Measurements from ENCODE around the gene GPC3. TPM values are rescaled to one million over a fixed set of nuclear protein-coding genes. Genes with fewer than 3 reads are reported as not detected.

Gene GPC3
- total RNA-seq, 4 donors from 2014 or later, result 3.3 to 172 (median 21.2) TPM

DNA sequence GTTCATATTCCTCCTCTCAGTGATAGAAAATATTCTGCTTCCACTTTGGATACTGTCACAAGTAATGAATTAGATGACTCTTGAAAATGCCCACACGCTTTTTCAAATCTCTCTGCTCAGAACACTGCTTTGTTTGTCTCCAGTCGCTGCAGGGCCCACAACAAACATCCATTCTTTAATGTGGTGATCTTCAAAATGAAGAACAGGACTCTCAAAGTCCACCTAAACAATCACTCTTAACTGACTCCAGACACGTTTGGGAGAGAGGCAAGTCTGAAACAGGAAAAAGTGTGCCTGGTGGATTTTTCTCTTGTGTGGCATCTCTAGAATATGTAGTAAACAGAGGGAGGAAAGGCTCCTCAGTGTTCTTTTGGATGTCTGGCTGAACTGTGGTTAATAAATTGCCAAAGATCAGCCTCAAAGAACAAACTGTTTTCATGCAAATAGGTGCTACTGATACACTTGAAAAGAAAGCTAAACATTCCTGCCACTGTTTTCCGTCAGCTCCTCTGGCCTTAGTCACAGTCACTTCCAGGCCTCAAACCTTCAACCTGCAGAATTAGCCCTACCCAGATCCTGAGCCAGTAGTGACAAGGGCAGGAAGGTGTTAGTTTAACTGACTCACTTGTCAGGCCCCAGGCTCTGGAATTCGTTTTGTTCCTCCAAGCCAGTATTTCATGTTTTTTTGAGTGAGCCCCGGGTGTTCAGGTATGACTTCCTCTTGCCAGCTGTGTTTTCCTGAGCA, 310.5 kb downstream of the GPC3 start:
- TF ChIP-seq POLR2A (IDR thresholded peaks at IDR 0.05), result no peak
- TF ChIP-seq, protein P1, sequence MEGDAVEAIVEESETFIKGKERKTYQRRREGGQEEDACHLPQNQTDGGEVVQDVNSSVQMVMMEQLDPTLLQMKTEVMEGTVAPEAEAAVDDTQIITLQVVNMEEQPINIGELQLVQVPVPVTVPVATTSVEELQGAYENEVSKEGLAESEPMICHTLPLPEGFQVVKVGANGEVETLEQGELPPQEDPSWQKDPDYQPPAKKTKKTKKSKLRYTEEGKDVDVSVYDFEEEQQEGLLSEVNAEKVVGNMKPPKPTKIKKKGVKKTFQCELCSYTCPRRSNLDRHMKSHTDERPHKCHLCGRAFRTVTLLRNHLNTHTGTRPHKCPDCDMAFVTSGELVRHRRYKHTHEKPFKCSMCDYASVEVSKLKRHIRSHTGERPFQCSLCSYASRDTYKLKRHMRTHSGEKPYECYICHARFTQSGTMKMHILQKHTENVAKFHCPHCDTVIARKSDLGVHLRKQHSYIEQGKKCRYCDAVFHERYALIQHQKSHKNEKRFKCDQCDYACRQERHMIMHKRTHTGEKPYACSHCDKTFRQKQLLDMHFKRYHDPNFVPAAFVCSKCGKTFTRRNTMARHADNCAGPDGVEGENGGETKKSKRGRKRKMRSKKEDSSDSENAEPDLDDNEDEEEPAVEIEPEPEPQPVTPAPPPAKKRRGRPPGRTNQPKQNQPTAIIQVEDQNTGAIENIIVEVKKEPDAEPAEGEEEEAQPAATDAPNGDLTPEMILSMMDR (IDR thresholded peaks at IDR 0.05), result no peak
- no peak for DNase-seq
- intact Hi-C loops (cut with DNase I; ENCODE audit: low total_unique reads), result no loop called here
- Histone ChIP-seq H3K27ac (no peak overlapping the region), H3K4me1 (no peaks in the 10 kb centered on the region), H3K9me3 (no peaks in the 10 kb centered on the region), H3K4me3 (no peak overlapping the region), H3K36me3 (no peaks in the 10 kb centered on the region), H3K27me3 (peaks cover 0 to 5% of the 10 kb centered on the region in 2 donors)

DNA sequence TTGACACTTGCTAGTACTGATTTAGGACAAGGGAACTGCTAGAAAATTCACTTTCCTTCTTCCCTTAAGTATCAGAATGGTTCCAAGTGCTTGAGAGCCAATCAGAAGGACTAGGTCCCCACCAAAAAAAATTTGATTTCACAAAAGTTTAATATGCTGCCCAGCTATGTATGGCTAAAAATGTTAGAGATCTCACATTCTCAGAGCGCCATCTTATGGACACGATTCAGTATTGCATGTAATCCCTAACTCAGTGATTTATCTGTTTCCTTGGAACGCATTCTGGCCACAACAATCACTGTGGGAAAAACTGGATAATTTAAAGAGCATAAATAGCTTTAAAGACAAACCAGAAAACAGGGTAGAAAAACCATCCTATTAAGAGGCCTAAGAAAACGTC, 315.0 kb downstream of the GPC3 start:
- Histone ChIP-seq H3K27ac (no peak overlapping the region), H3K27me3 (no peaks in the 10 kb centered on the region), H3K9me3 (no peaks in the 10 kb centered on the region), H3K36me3 (no peaks in the 10 kb centered on the region), H3K4me1 (no peaks in the 10 kb centered on the region), H3K4me3 (no peak overlapping the region)
- DNase-seq, result peak in 1 of 2 donors; percentile 31
- intact Hi-C loops (cut with DNase I; ENCODE audit: low total_unique reads), result no loop called here
- TF ChIP-seq, protein P1 (IDR thresholded peaks at IDR 0.05), result peak; percentile 59 to 71 (median 64)
- no peak for TF ChIP-seq POLR2A (IDR thresholded peaks at IDR 0.05)

DNA sequence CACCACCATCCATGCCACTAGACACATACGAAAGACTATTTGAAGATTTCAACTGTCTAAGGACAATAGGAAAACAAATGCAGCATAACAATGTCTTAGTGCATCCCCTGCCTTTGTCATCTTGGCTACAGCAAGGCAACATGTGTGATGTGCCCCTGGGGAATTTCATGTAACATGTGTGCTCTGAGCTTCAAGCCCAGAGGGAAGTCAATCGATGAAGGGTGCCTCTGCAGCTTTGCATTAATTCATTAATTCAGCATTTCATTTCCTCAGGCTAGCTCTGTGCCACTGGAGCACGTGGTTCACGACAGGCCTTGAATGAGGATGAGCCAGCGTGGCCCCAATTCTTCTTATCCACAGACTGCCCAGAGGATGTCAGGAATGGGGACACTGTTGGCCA, 316.2 kb downstream of the GPC3 start:
- intact Hi-C loops (cut with DNase I; ENCODE audit: low total_unique reads), result no loop called here
- no peaks in the 10 kb centered on the region for H3K27me3 ChIP-seq
- no peaks in the 10 kb centered on the region for H3K36me3 ChIP-seq
- H3K27ac ChIP-seq, result no peak overlapping the region
- DNase-seq, result no peak
- TF ChIP-seq, protein P1 (IDR thresholded peaks at IDR 0.05), result no peak
- no peak for TF ChIP-seq POLR2A (IDR thresholded peaks at IDR 0.05)
- no peak overlapping the region for H3K4me3 ChIP-seq
- H3K4me1 ChIP-seq, result no peaks in the 10 kb centered on the region
- no peaks in the 10 kb centered on the region for H3K9me3 ChIP-seq

DNA sequence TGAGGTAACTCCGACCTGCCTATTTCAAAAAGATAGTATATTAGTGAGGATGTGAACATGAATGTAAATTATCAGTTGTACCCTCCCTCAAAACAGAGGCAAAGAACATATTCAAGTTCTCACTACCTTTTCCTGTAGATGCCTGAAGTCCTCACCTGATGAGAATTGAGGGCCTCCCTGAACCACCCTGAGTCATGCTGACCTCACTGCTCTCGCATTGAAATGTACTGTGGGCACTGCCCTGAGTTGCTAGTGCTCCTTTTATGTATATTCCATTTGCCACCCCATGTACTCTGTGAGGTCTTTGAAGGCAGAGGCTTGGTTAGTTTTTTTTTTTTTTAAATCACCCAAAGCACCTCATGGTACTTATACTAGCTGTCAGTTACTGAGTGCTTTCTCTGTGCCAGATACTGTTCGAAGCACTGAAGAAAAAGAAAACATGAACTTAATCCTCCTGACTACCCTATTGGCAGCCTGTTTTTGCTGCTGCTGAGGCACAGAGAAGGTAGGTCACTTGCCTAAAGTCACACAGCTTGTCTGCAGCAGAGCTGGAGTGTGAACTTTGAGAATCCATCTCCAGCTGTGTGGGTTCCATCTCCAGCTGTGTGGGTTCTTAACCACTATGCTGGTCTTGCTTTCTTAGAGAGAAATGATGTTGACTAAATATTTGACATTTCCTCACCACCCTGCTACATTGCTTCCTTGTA, 317.0 kb downstream of the GPC3 start:
- Histone ChIP-seq H3K9me3 (no peaks in the 10 kb centered on the region), H3K4me1 (no peaks in the 10 kb centered on the region), H3K27me3 (no peaks in the 10 kb centered on the region), H3K4me3 (no peak overlapping the region), H3K36me3 (no peaks in the 10 kb centered on the region), H3K27ac (no peak overlapping the region)
- TF ChIP-seq POLR2A (IDR thresholded peaks at IDR 0.05), result no peak
- TF ChIP-seq, protein P1 (IDR thresholded peaks at IDR 0.05), result no peak
- DNase-seq, result no peak
- intact Hi-C loops (cut with DNase I; ENCODE audit: low total_unique reads), result no loop called here

DNA sequence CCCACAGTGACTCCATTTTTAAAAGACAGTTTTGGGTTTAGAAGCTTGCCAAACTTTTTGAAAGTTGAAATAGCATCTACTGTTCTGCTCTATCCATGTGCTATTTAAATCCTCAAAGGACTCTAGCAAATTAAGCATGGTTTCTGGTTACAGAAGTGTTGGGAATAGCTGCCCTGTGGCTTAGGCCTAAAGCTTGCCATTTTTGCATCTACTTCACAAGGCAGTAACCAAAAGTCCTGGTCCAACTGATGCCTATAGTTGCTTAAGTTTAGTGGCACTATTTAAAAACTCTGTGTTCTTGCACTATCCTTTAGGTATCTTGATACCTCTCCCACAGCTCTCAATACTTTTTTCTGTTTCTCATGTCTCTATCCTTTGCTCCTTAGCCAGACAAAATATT, 319.1 kb downstream of the GPC3 start:
- Histone ChIP-seq H3K9me3 (no peaks in the 10 kb centered on the region), H3K27ac (no peak overlapping the region), H3K4me3 (no peak overlapping the region), H3K4me1 (no peaks in the 10 kb centered on the region), H3K36me3 (no peaks in the 10 kb centered on the region), H3K27me3 (no peaks in the 10 kb centered on the region)
- DNase-seq, result no peak
- no peak for TF ChIP-seq POLR2A (IDR thresholded peaks at IDR 0.05)
- TF ChIP-seq, protein P1 (IDR thresholded peaks at IDR 0.05), result no peak
- intact Hi-C loops (cut with DNase I; ENCODE audit: low total_unique reads), result no loop called here
